Urinary bladder (tissue), 4 donors: ENCODE measurements around the gene CBR1. TPM values are rescaled to one million over a fixed set of nuclear protein-coding genes. Genes with fewer than 3 reads are reported as not detected.

ENCODE experiments used
- DNase-seq: peaks from one replicate; pipeline ENCODE4 v3.0.0-alpha.2; 2015; ENCODE audit errors: extremely low spot score
- H3K27ac ChIP-seq: one replicate; pipeline ENCODE4 v1.5.1; 2013; ENCODE audit warnings: low read depth, mild to moderate bottlenecking, moderate library complexity
- H3K36me3 ChIP-seq: one replicate; pipeline ENCODE4 v1.6.1; 2013; ENCODE audit warnings: mild to moderate bottlenecking, moderate library complexity; ENCODE audit not compliant: insufficient read depth
- H3K4me1 ChIP-seq: one replicate; pipeline ENCODE4 v1.6.1; 2013; ENCODE audit warnings: mild to moderate bottlenecking, moderate library complexity; ENCODE audit not compliant: insufficient read depth
- H3K4me3 ChIP-seq: one replicate; pipeline ENCODE4 v1.5.1; 2013; ENCODE audit warnings: low read depth, low read length
- WGBS: extraction: QIAGEN DNeasy Blood & Tissue Kit; methylation state at CpG from one replicate; pipeline ENCODE4 v1.1.7; 2013; 5-methylcytosine and 5-hydroxymethylcytosine counted together
- polyA plus RNA-seq: library from polyadenylated mRNA; stranded (reverse); fragments of 200-250 nt; gene quantifications from one replicate; pipeline ENCODE4 v1.2.3, GENCODE V29; 2013
- total RNA-seq: library from RNA; depleted of rRNA; stranded (reverse); fragments of >200 nt; gene quantifications from one replicate; pipeline ENCODE4 v1.2.3, GENCODE V29; 2014
- donor health status: healthy with polysubstance abuse.
- donor health status: healthy.

The CBR1 gene
- total and polyA plus RNA-seq, 2 donors = 36.9 to 132 TPM

DNA sequence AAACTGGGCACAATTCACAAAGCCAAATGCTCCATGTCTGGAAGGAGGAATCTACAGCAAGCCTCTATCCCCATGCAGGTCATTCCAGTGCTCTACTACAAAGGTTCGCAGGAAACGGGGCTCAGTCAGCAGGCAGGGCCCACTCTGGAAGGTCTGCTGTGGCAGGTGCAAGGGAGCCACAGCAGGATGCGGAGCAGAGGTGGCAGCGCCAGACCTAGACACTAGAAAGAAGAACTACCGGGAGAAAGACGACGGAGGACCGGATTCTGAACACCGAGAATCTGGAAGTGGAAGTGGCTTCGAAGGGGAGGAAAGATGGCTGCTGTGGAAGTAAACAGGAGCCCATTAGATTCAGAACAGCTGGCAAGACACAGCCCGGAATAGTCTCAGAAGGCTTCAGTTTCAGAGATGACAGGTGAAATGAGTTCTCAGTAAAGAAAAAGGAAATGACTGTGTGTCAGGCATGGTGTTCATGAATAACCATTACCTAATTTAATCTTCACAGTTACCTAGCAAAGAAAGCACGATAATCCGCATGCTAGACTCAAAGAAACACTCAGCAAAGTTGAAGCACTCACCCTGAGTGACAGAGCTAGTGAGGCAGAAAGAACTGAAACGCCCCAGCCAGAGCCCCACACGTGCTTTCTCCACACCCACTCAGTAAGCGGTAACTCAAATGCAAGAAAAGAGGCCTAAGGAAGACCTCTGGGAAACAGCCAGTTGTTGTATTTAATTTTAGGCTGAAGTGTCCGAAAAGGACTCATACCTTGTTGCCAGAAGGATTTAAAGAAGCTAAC, 30.9 kb upstream of the CBR1 start:
- DNase-seq = no peak
- no peak overlapping the region for H3K27ac ChIP-seq
- H3K36me3 ChIP-seq = no peaks in the 10 kb centered on the region
- H3K4me1 ChIP-seq = no peaks in the 10 kb centered on the region
- no peak overlapping the region for H3K4me3 ChIP-seq
- 93% methylated on average over 17 of the region's 17 CpGs for WGBS

GRCh38 chr21:36039861-36040260, 30.0 kb upstream of the CBR1 start:
- Histone ChIP-seq H3K4me1 (no peaks in the 10 kb centered on the region), H3K27ac (no peak overlapping the region), H3K36me3 (peaks cover 1% of the 10 kb centered on the region), H3K4me3 (no peak overlapping the region)
- 87% methylated on average over 6 of the region's 6 CpGs for WGBS
- DNase-seq = no peak

DNA sequence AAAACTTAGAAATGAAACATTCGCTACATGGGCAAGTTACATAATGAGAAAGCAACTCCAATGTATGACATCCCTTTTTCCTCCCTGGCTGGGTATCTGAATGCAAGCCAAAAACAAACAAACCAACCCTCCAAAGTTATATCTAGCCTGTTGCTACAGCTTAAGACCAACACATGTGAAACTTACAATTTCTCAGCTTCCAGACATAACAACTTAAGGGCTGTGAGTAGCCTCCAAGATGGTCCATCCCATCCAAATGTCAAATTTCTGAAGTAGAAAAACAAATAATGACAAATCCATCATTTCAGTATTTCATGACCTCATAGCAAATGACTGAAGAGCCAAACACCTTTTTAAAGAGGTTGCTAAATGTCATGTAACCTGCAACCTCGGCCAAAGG, 29.4 kb upstream of the CBR1 start:
- H3K4me3 ChIP-seq = no peak overlapping the region
- no peaks in the 10 kb centered on the region for H3K4me1 ChIP-seq
- 89% methylated on average over 2 of the region's 2 CpGs for WGBS
- no peak for DNase-seq
- no peak overlapping the region for H3K27ac ChIP-seq
- peaks cover 2% of the 10 kb centered on the region for H3K36me3 ChIP-seq

GRCh38 chr21:36041910-36042309, 27.9 kb upstream of the CBR1 start:
- no peak for DNase-seq
- Histone ChIP-seq H3K4me1 (no peaks in the 10 kb centered on the region), H3K27ac (no peak overlapping the region), H3K4me3 (no peak overlapping the region), H3K36me3 (peaks cover 2% of the 10 kb centered on the region)
- WGBS = 85% methylated on average over 1 of the region's 1 CpG

GRCh38 chr21:36044056-36044455, 25.8 kb upstream of the CBR1 start:
- no peaks in the 10 kb centered on the region for H3K4me1 ChIP-seq
- WGBS = 64% methylated on average over 10 of the region's 10 CpGs
- H3K27ac ChIP-seq = no peak overlapping the region
- peaks cover 2% of the 10 kb centered on the region for H3K36me3 ChIP-seq
- DNase-seq = no peak
- no peak overlapping the region for H3K4me3 ChIP-seq

GRCh38 chr21:36045993-36046392, 23.8 kb upstream of the CBR1 start:
- Histone ChIP-seq H3K4me3 (no peak overlapping the region), H3K36me3 (peaks cover 2% of the 10 kb centered on the region), H3K27ac (no peak overlapping the region), H3K4me1 (no peaks in the 10 kb centered on the region)
- DNase-seq = no peak
- 70% methylated on average over 1 of the region's 1 CpG for WGBS

DNA sequence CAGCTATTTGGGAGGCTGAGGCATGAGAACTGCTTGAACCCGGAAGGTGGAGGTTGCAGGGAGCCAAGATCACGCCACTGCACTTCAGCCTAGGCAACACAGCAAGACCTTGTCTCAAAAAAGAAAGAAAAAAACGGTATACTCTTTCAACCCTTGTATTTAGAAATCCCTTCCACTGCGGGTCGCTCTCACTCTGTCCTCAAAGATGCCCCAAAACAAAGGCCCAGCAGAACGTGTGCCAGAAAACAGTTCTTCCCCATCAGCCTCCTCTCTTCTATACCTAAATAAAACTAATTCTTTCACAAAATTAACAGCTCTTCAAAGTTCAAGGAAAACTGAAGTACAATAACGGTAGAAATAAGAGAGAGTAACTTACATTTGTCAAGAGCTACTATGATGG, 22.7 kb upstream of the CBR1 start:
- Histone ChIP-seq H3K27ac (no peak overlapping the region), H3K4me3 (no peak overlapping the region), H3K4me1 (no peaks in the 10 kb centered on the region), H3K36me3 (peaks cover 2% of the 10 kb centered on the region)
- WGBS = 78% methylated on average over 7 of the region's 7 CpGs
- no peak for DNase-seq

- peaks cover 4% of the 10 kb centered on the region for H3K36me3 ChIP-seq
- WGBS = 94% methylated on average over 7 of the region's 7 CpGs
Measured at GRCh38 chr21:36048357-36048756, 21.5 kb upstream of the CBR1 start.

DNA sequence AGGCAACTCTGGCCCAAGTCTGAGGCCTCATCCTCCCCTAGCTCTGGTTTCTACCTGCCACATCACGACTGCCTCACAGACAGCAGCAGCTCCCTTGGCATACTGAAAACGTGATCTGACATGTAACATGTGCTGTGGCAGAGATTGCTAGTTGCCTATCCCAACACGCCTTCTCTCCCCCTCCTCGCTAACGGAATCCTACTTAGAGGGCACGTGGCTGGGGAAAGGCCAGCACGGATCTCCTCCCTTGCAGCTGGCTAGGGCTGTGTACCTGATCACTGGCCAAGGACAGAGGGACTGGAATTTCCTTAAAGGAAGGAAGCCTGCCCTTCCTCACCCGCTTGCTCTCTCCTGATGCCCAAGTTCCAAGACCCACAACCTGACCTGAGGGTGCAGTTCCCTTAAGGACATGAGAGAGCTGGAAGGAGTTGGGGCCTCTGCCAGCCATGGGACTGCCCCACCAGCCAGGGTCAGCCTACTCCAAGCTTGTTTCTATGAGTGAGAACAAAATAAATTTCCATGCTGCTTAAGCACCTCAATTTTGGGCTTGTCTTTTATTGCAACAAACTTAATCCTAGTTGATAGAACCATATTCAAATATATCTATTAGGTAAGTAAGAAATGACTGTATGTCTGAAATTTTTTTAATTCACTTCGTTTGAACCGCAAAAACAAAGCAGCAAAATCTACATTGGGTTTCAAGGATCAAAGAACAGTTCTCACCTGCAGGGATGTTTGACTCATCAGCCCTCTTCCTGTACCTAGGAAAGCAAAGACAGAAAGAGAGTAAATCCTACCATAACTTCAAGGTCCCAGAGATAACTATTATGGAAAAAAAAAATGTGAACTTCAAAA, 16.7 kb upstream of the CBR1 start:
- no peaks in the 10 kb centered on the region for H3K4me1 ChIP-seq
- DNase-seq = no peak
- no peak overlapping the region for H3K4me3 ChIP-seq
- H3K27ac ChIP-seq = no peak overlapping the region
- H3K36me3 ChIP-seq = peaks cover 7% of the 10 kb centered on the region
- WGBS = 80% methylated on average over 10 of the region's 10 CpGs

More at GRCh38 chr21:36048357-36048756, 21.5 kb upstream of the CBR1 start:
- Histone ChIP-seq H3K4me1 (no peaks in the 10 kb centered on the region), H3K27ac (no peak overlapping the region), H3K4me3 (no peak overlapping the region)
- no peak for DNase-seq

- peaks cover 7% of the 10 kb centered on the region for H3K36me3 ChIP-seq
- H3K4me3 ChIP-seq = no peak overlapping the region
- WGBS = 90% methylated on average over 3 of the region's 3 CpGs
- no peak for DNase-seq
- H3K27ac ChIP-seq = no peak overlapping the region
- no peaks in the 10 kb centered on the region for H3K4me1 ChIP-seq
Measured at GRCh38 chr21:36053715-36054062, 16.1 kb upstream of the CBR1 start.

- Histone ChIP-seq H3K36me3 (peaks cover 7% of the 10 kb centered on the region), H3K27ac (no peak overlapping the region), H3K4me1 (no peaks in the 10 kb centered on the region), H3K4me3 (no peak overlapping the region)
- DNase-seq = no peak
- 95% methylated on average over 3 of the region's 3 CpGs for WGBS
Measured at GRCh38 chr21:36055551-36055950, 14.3 kb upstream of the CBR1 start.

DNA sequence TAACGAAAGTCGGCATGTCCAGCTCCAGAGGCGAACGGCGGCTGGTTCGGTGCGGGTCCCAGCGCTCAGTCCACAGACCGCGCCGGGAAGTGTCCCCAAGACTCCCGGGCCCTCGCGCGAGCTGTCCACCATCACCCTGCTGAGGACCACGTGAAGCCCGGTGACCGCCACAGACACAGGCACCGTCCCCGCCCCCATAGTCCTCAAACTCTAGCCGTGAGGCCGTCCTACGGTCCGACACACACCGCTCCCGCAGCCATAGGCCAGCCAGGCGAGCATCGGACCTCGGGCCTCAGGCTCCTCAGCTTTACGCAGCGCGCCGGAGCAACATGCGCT, 10.0 kb upstream of the CBR1 start:
- peak overlapping the region; percentile 62 for H3K4me3 ChIP-seq
- no peaks in the 10 kb centered on the region for H3K4me1 ChIP-seq
- under 1% methylated on average over 34 of the region's 34 CpGs for WGBS
- peaks cover 3% of the 10 kb centered on the region for H3K36me3 ChIP-seq
- H3K27ac ChIP-seq = peak overlapping the region; percentile 41
- no peak for DNase-seq

- under 1% methylated on average over 57 of the region's 57 CpGs for WGBS
Measured at GRCh38 chr21:36060159-36060921, 9.5 kb upstream of the CBR1 start, which contains the start of gene SETD4. Gene SETD4 (minus strand): TSS chr21:36060526. CDS start chr21:36058888, 1,638 bp downstream.

More at GRCh38 chr21:36060159-36060921, 9.5 kb upstream of the CBR1 start, which contains the start of gene SETD4:
- H3K27ac ChIP-seq = peak within 1 kb of the TSS; percentile 95
- peak; percentile 70 for DNase-seq
- H3K4me1 ChIP-seq = no peaks in the 10 kb centered on the region
- H3K36me3 ChIP-seq = peaks cover under 1% of the 10 kb centered on the region
- peak within 1 kb of the TSS; percentile 62 for H3K4me3 ChIP-seq
